NB4 (cell line): ENCODE data around the gene SGCA.

Experiments used
- DNase-seq: peaks from one replicate; pipeline ENCODE4 v3.0.0; 2010; ENCODE audit warnings: low read depth
- H3K4me3 ChIP-seq: one replicate; pipeline ENCODE4 v1.5.1; 2011; ENCODE audit warnings: mild to moderate bottlenecking, low read depth, low read length, moderate library complexity
- CTCF ChIP-seq: IDR thresholded peaks from one replicate; pipeline ENCODE4 v1.5.1; 2012; ENCODE audit warnings: low read depth, low read length
- MAX ChIP-seq: IDR thresholded peaks from 2 replicates; pipeline ENCODE4 v1.6.1; 2011; ENCODE audit warnings: low read depth, low read length
- MYC ChIP-seq: IDR thresholded peaks from 2 replicates; pipeline ENCODE4 v1.6.1; 2011; ENCODE audit warnings: low read depth, low read length
- POLR2A ChIP-seq: IDR thresholded peaks from 2 replicates; pipeline ENCODE4 v1.6.1; 2011; ENCODE audit warnings: mild to moderate bottlenecking; ENCODE audit not compliant: insufficient read length; ENCODE audit errors: extremely low read depth

SGCA gene

GRCh38 chr17:50122945-50123344, 42.9 kb upstream of the SGCA start:
- TF ChIP-seq POLR2A (no peak), CTCF (no peak), MAX (no peak), MYC (no peak)
- H3K4me3 ChIP-seq: no peak overlapping the region
- DNase-seq: no peak

GRCh38 chr17:50123649-50124349, 42.0 kb upstream of the SGCA start:
- TF ChIP-seq CTCF: no peak
- TF ChIP-seq MYC: no peak
- TF ChIP-seq POLR2A: no peak
- TF ChIP-seq MAX: no peak
- no peak overlapping the region for H3K4me3 ChIP-seq

GRCh38 chr17:50125420-50125997, 40.3 kb upstream of the SGCA start:
- TF ChIP-seq MYC (no peak), MAX (no peak), POLR2A (no peak), CTCF (no peak)
- no peak for DNase-seq
- H3K4me3 ChIP-seq: no peak overlapping the region

More at GRCh38 chr17:50123649-50124349, 42.0 kb upstream of the SGCA start:
- no peak for DNase-seq

GRCh38 chr17:50127697-50128361, 38.0 kb upstream of the SGCA start:
- peak; percentile 74 for DNase-seq
- H3K4me3 ChIP-seq: no peak overlapping the region
- TF ChIP-seq MAX: no peak
- peak; percentile 49; the same call in 1 of the 2 replicates for TF ChIP-seq MYC
- TF ChIP-seq CTCF: no peak
- TF ChIP-seq POLR2A: no peak

GRCh38 chr17:50128441-50129352, 37.1 kb upstream of the SGCA start:
- no peak for TF ChIP-seq POLR2A
- TF ChIP-seq MYC: no peak
- no peak for TF ChIP-seq MAX
- no peak for TF ChIP-seq CTCF
- no peak for DNase-seq
- no peak overlapping the region for H3K4me3 ChIP-seq
